GM18861 (cell line): ENCODE results near the gene SOWAHD.
"Not testable (repeated sequence)": the region's sequence is repeated elsewhere in the genome, so short reads cannot be mapped to it uniquely, and the experiment has no call there.

Experiments
- ATAC-seq: cut with Tn5 transposase; IDR thresholded peaks from one replicate; pipeline ENCODE4 v1.9.1; 2021; ENCODE audit not compliant: unreplicated experiment

Gene SOWAHD

GRCh38 chrX:119758731-119759247 lies 401 bp downstream of the SOWAHD start:
- ATAC-seq, result no peak

GRCh38 chrX:119759248-119759766 lies 919 bp downstream of the SOWAHD start:
- no peak for ATAC-seq

DNA sequence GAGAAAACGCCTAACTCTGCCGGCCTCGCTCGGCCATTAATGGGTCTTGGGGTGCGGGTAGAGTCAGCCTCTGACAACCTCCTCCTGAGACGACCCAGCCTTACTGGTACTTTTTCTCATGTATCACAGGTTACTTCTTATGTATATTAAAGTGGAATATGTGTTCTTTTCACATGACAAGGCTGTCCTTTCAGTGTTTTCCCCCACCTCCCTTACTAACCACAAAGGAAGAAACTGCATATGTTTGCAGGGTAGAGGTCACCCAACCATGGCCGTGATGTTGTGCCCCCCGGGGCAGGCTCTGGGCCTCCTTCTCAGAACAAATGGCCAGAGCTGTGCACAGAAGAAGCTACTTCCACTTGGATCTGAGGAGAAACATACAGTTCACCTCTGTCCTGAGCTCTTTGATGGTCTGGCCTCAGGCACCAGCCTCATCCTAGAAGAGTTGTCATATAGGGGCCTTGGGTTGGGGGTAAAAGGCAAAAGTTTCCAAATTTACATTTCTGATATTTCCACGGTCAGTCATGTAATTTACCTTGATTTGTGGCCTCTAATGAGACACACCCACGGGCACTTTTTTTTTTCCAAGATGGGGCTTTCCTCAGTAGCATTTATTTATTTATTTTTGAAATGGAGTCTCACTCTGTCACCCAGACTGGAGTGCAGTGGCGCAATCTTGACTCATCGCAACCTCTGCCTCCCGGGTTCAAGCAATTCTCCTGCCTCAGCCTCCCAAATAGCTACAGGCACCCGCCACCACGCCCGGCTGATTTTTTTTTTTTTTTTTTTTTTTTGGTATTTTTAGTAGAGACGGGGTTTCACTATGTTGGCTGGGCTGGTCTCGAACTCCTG lies 1.9 kb downstream of the SOWAHD start:
- no peak for ATAC-seq

DNA sequence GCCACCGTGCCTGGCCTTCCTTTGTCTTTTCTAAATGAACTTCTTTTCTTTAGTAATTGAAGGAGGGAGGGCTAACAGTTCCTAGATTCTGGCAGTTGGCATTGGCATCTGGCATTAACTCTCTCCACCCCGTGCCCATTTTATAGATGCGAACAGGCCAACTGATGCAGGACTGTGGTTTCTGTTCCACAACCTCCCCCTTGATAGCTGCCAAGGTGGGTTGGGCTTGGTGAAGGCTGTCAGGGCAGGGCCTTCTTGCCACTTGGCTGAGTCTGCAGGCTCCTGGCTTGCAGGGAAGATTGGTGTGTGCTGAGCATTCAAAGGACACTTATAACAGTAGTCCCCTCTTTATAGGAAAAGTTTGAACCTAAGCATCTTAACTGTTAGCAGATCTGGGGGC lies 4.3 kb downstream of the SOWAHD start:
- ATAC-seq, result no peak

- ATAC-seq, result no peak
These were observed 4.8 kb downstream of the SOWAHD start for GRCh38 chrX:119763181-119763580.

DNA sequence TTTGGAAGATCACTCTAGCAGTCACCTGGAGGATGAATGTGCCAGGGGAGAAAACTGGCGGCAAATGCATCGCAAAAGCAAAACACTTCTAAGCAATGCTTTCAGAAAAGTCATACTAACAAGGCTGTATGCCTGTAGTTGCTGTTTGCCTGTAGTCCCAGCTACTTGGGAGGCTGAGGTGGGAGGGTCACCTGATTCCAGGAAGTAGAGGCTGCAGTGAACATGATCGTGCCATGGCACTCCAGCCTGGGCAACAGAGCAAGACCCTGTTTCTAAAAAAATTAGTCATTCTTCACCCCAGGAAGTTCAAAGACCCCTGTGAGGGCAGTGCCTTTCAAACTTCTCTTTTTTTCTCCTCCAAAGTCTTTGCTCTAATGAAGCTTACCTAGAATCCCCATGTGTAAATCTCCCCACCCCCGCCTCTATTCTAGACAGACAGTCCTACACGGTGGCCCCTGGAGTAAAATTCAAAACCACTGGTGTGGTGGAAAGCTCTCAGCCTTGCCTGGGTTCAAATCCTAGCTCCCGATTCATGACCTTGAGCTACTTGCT lies 5.5 kb downstream of the SOWAHD start:
- ATAC-seq, result no peak

DNA sequence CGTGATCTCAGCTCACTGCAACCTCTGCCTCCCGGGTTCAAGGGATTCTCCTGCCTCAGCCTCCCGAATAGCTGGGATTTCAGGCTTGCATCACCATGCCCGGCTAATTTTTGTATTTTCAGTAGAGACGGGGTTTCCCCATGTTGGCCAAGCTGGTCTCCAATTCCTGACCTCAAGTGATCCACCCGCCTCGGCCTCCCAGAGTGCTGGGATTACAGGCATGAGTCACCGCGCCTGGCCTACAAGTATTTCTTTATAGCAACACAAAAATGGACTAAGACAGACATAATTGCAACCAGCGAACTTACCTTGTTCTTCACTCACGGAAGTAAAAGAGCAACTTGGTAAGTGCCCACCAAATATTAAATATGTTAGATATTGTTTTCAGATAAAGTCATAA lies 10.0 kb downstream of the SOWAHD start:
- not testable (repeated sequence) for ATAC-seq

- not testable (repeated sequence) for ATAC-seq
These were observed 11.0 kb downstream of the SOWAHD start for GRCh38 chrX:119769388-119769787.

- ATAC-seq, result no peak
These were observed 17.3 kb downstream of the SOWAHD start for GRCh38 chrX:119775517-119776238.

DNA sequence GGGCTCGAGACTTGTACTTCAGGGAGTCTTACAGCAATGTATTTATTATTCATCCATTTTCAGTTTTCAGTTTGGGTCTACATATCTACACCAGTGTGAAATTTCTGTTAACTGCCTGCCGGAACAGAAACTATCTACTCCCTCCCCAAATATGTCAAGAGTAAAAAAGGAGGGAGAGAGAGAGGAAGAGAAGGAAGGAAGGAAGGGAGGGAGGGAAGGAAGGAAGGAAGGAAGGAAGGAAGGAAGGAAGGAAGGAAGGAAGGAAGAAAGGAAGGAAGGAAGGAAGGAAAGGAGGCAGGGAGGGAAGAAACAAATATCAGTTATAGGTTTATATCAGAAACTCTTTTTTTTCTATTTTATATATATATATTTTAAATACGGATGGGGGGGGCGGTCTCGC lies 20.4 kb downstream of the SOWAHD start:
- no peak for ATAC-seq

- ATAC-seq, result no peak
These were observed 24.6 kb downstream of the SOWAHD start for GRCh38 chrX:119783026-119783425.

GRCh38 chrX:119784747-119785446 lies 26.5 kb downstream of the SOWAHD start:
- no peak for ATAC-seq

DNA sequence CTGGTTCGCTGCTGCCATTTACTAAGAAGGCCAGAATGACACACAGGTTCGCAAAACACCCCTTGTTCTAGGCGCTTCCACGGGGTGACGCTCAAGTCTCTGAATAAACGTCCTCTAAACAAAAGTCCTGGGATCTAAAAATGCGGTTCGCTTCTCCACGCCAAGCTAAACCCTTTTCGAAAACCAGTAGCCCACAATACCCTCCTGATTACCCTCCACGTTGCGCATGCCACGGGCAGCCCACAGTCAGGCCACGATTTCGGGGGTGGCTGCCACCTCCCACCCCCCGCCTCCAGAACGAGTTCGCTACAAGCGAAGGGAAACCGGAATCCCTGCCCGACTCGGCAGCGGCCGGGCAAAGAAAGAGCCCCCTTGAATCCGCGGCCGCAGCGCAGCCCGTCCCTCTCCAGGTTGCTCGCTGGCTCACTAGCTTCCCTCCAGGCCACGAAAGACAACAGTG lies 32.6 kb downstream of the SOWAHD start:
- peak; percentile 13 for ATAC-seq

DNA sequence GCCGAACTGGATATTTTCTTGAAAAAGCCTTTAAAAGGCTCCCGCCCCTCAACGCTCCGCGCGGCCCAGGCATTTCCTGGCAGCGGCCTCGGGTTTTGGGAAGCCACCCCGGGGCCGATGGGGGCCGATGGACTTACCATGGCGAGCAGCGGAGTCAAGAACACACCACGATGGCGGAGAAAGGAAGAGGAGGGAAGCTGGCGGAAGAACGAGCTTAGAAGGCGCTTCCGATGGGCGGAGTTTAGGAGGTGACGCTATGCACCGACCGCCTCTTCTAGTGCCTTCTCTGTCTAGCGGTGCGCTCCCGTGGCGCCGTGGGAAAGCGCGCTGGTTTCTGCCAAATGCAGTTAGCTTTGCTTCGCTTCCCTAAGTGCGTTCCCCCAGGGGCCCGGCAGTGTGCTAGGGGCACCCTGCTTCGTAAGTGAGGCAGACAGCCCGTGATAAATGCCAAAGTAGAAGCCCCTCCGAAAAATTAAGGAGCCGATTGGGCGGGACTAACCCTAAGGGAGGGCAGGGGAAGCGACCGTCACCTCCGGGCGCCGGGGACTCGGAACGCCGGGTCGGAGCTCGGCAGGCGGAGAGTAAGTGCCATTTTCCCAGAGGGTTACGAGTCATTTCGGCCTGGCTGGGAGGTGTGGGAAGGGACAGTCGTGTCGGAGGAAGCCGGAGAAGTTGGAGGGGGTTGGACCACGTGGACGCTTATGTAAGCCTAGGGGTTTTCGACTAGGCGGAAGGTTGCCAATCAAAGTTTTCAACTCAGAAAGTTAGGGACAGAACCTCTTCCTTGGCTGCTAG lies 33.2 kb downstream of the SOWAHD start, which contains the start of gene RPL39:
TSS of gene RPL39 (minus strand) at position 194 of the 795 bp plus-strand sequence. CDS start at position 140, 54 bp downstream.
- ATAC-seq, result peak; percentile 77

GRCh38 chrX:119801253-119802221 lies 43.1 kb downstream of the SOWAHD start:
- no peak for ATAC-seq

- ATAC-seq, result no peak
These were observed 44.2 kb downstream of the SOWAHD start for GRCh38 chrX:119802546-119802945.

DNA sequence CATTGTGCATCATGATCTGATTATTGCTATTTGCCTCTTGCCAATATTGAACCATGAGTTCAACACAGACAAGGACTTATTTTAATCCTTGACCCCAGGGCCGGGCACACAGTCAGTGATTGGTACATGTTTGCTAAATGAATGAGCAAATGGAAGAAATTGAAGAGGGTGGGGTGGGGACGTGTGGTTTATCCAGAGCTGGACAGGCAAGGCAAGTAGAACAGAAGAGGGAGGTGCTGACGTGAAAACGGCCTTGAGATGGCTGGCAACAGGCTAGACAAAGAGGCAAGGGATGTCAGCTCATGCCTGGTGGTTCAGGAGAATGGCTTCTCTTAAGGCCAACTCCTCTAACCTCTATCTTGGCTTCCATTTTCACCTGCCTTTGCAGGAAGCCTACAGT lies 50.1 kb downstream of the SOWAHD start:
- not testable (repeated sequence) for ATAC-seq

GRCh38 chrX:119809185-119809666 lies 50.8 kb downstream of the SOWAHD start:
- no peak for ATAC-seq
